IPS DF 6.9 (cell line): ENCODE results near the gene TERT.

Experiments
- DNase-seq: peaks from one replicate; pipeline ENCODE4 v3.0.0-alpha.2; 2013; ENCODE audit warnings: low read depth, low spot score
- H3K27ac ChIP-seq: one replicate; pipeline ENCODE4 v1.5.1; 2013; ENCODE audit warnings: low read length, control low read depth
- H3K27me3 ChIP-seq: 2 replicates; pipeline ENCODE4 v1.6.1; 2013; ENCODE audit warnings: mild to moderate bottlenecking, low read length; ENCODE audit not compliant: control insufficient read depth, insufficient read depth
- H3K36me3 ChIP-seq: 2 replicates; pipeline ENCODE4 v1.6.1; 2013; ENCODE audit warnings: low read length; ENCODE audit not compliant: control insufficient read depth, insufficient read depth
- H3K4me1 ChIP-seq: 2 replicates; pipeline ENCODE4 v1.6.1; 2013; ENCODE audit warnings: low read length; ENCODE audit not compliant: control insufficient read depth, insufficient read depth
- H3K4me3 ChIP-seq: 2 replicates; pipeline ENCODE4 v1.5.1; 2013; ENCODE audit warnings: mild to moderate bottlenecking, low read length
- H3K9me3 ChIP-seq: 2 replicates; pipeline ENCODE4 v1.6.1; 2013; ENCODE audit warnings: low read length, inconsistent platforms; ENCODE audit not compliant: control insufficient read depth, insufficient read depth
- WGBS: extraction: QIAGEN DNeasy Blood & Tissue Kit; methylation state at CpG from one replicate; pipeline ENCODE4 v1.1.7; 2013; ENCODE audit warnings: mixed read lengths, missing lambda C conversion rate; ENCODE audit not compliant: insufficient read length, insufficient coverage; 5-methylcytosine and 5-hydroxymethylcytosine counted together

TERT gene

DNA sequence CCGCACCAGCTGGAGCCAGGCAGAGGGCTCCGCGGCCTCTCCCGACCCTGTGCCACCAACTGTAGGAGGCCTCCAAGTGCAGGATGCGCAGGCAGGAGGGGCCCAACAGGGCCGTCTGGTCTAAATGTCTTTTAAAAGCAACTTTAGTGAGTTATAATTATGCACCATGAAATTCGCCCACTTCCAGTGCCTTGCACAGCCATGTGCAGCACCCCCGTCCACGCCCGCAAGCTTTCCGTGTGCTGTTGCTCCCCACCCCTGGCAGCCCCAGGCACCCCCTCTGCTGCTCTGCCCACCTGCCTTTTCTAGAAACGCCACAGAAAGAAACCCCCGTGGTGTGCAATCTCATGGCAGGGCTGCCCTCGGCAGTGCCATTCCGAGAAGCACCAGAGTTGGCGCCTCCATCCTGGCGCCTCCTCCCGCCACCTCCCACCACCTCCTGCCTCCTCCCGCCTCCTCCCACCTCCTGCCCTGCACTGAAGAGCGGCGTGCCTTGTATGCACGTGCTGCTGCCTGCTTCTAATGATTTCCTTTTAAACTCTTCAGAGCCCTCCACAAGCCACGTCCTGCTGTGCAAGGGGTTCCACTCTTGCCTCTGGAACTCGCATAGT lies 77.2 kb downstream of the TERT start:
- no peak overlapping the region for H3K27ac ChIP-seq
- DNase-seq = no peak
- H3K27me3 ChIP-seq = no peaks in the 10 kb centered on the region
- H3K4me1 ChIP-seq = no peaks in the 10 kb centered on the region
- H3K9me3 ChIP-seq = no peaks in the 10 kb centered on the region
- H3K4me3 ChIP-seq = no peak overlapping the region
- no peaks in the 10 kb centered on the region; the same call in 1 of the 2 replicates for H3K36me3 ChIP-seq
- WGBS = no CpG with 5 or more reads among the region's 24 CpGs

DNA sequence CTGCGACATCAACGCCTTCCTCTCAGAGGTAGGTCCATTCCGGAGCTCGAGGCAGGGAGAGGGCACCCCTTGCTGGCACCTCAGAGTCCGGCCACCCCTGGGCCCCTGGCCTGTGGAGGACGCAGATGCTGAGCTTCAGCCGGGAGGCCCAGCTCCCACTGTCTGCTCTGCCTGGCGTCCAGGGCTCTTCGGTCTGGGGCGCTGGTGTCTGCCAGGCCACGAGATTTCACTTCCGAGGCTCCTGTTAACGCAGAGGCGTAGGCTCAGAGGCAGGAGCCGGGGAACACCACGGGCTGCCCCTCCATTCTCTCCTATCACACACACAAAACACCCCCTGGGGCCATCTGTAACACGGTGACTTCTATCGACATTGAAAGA lies 78.0 kb downstream of the TERT start:
- H3K27me3 ChIP-seq = no peaks in the 10 kb centered on the region
- H3K9me3 ChIP-seq = no peaks in the 10 kb centered on the region
- H3K4me3 ChIP-seq = no peak overlapping the region
- H3K36me3 ChIP-seq = no peaks in the 10 kb centered on the region; the same call in 1 of the 2 replicates
- H3K27ac ChIP-seq = no peak overlapping the region
- DNase-seq = no peak
- no CpG with 5 or more reads among the region's 18 CpGs for WGBS
- H3K4me1 ChIP-seq = no peaks in the 10 kb centered on the region

GRCh38 chr5:1216211-1216917 lies 78.5 kb downstream of the TERT start:
- Histone ChIP-seq H3K27me3 (no peaks in the 10 kb centered on the region), H3K4me3 (no peak overlapping the region), H3K4me1 (no peaks in the 10 kb centered on the region), H3K9me3 (no peaks in the 10 kb centered on the region), H3K27ac (no peak overlapping the region), H3K36me3 (no peaks in the 10 kb centered on the region; the same call in 1 of the 2 replicates)
- no peak for DNase-seq
- no CpG with 5 or more reads among the region's 38 CpGs for WGBS

- H3K27ac ChIP-seq = no peak overlapping the region
- no peaks in the 10 kb centered on the region; the same call in 1 of the 2 replicates for H3K36me3 ChIP-seq
- H3K4me3 ChIP-seq = no peak overlapping the region
- WGBS = no CpG with 5 or more reads among the region's 23 CpGs
- H3K4me1 ChIP-seq = no peaks in the 10 kb centered on the region
- H3K9me3 ChIP-seq = no peaks in the 10 kb centered on the region
- H3K27me3 ChIP-seq = no peaks in the 10 kb centered on the region
- DNase-seq = no peak
These were observed 79.4 kb downstream of the TERT start for GRCh38 chr5:1215320-1216096.

DNA sequence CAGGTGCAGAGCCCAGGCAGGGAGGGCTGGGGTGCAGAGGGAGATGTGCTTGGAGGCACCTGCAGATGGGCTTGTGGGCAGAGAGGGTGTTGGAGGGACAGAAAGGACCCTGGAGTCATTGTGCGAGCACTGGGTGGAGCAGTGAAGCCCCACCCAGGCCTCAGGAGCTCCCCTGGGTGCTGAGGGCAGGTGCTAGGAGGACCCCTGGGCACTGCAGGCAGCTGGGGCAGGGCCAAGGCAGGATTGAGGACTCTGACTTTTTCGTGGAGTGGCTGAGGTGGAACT lies 80.0 kb downstream of the TERT start:
- Histone ChIP-seq H3K36me3 (no peaks in the 10 kb centered on the region; the same call in 1 of the 2 replicates), H3K4me3 (no peak overlapping the region), H3K9me3 (no peaks in the 10 kb centered on the region), H3K4me1 (no peaks in the 10 kb centered on the region), H3K27me3 (no peaks in the 10 kb centered on the region), H3K27ac (no peak overlapping the region)
- WGBS = no CpG with 5 or more reads among the region's 2 CpGs
- no peak for DNase-seq

DNA sequence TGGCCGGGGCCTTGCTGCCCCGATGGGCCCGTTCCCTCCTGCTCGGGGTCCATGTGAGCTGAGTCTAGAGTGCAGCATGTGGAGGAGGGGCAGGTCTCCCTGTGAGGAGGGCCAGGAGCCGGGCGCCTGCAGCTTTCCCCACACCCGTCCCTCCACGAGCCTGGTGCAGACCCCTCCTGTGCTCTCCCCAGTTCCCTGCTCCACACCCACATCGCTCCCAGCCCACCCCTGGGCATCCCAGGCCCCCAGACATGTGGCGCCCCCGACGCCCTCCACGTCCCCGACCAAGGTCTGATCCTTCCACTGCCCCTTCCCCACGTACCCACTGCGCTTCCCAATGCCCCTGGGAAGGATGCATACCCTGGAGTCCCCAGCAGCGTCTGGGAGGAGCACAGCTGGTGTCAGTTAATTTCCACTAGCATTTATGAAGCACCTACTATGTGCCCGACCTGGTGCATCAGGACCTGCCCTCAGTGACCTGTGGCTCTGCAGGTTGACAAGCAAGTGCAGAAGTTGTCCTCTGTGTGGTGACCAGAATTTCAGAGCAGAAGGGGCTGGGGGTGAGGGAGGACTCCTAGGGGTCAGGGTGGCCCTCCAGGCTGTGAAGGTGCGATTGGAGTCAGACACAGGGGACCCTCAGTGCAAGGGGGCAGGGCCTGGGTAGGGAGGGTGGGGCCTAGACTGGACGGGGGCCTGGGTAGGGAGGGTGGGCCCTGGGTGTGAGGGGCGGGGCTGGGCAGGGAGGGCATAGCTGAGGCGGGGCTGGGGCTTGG lies 80.5 kb downstream of the TERT start:
- Histone ChIP-seq H3K9me3 (no peaks in the 10 kb centered on the region), H3K27me3 (no peaks in the 10 kb centered on the region), H3K27ac (no peak overlapping the region), H3K4me1 (no peaks in the 10 kb centered on the region), H3K4me3 (no peak overlapping the region), H3K36me3 (no peaks in the 10 kb centered on the region; the same call in 1 of the 2 replicates)
- no peak for DNase-seq
- no CpG with 5 or more reads among the region's 22 CpGs for WGBS

GRCh38 chr5:1213508-1214162 lies 81.2 kb downstream of the TERT start:
- no peaks in the 10 kb centered on the region for H3K9me3 ChIP-seq
- H3K27me3 ChIP-seq = no peaks in the 10 kb centered on the region
- H3K36me3 ChIP-seq = no peaks in the 10 kb centered on the region; the same call in 1 of the 2 replicates
- no peaks in the 10 kb centered on the region for H3K4me1 ChIP-seq
- no peak overlapping the region for H3K27ac ChIP-seq
- no CpG with 5 or more reads among the region's 25 CpGs for WGBS
- DNase-seq = no peak
- H3K4me3 ChIP-seq = no peak overlapping the region

- WGBS = no CpG with 5 or more reads among the region's 18 CpGs
- Histone ChIP-seq H3K27me3 (no peaks in the 10 kb centered on the region), H3K36me3 (no peaks in the 10 kb centered on the region; the same call in 1 of the 2 replicates), H3K4me3 (no peak overlapping the region), H3K9me3 (no peaks in the 10 kb centered on the region), H3K4me1 (no peaks in the 10 kb centered on the region), H3K27ac (no peak overlapping the region)
- DNase-seq = no peak
These were observed 82.0 kb downstream of the TERT start for GRCh38 chr5:1212881-1213280.

GRCh38 chr5:1212271-1212670 lies 82.6 kb downstream of the TERT start:
- Histone ChIP-seq H3K27ac (no peak overlapping the region), H3K36me3 (no peaks in the 10 kb centered on the region; the same call in 1 of the 2 replicates), H3K4me1 (no peaks in the 10 kb centered on the region), H3K9me3 (no peaks in the 10 kb centered on the region), H3K4me3 (no peak overlapping the region), H3K27me3 (no peaks in the 10 kb centered on the region)
- WGBS = no CpG with 5 or more reads among the region's 20 CpGs
- no peak for DNase-seq

DNA sequence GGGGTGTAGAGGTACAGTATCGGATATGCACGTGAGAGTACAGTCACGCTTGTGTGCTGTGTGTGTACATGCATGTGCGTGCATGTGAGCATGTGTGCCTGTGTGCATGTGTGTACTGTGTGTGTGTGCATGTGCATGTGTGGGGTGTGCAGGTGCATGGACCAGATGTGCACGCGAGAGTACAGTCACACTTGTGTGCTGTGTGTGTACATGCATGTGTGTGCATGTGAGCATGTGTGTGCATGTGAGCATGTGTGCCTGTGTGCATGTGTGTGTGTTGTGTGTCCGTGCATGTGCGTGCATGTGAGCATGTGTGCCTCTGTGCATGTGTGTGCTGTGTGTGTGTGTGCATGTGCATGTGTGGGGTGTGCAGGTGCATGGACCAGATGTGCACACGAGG lies 83.2 kb downstream of the TERT start:
- no peaks in the 10 kb centered on the region for H3K9me3 ChIP-seq
- WGBS = no CpG with 5 or more reads among the region's 9 CpGs
- no peaks in the 10 kb centered on the region for H3K27me3 ChIP-seq
- no peak overlapping the region for H3K27ac ChIP-seq
- no peak for DNase-seq
- H3K4me1 ChIP-seq = no peaks in the 10 kb centered on the region
- H3K4me3 ChIP-seq = no peak overlapping the region
- H3K36me3 ChIP-seq = no peaks in the 10 kb centered on the region; the same call in 1 of the 2 replicates
